OCI-LY3 (cell line): ENCODE measurements around the gene NID1.

Source experiments
- H2AFZ ChIP-seq: fragments of 200-600, 300-600 bp; shearing (Covaris generic); 2 replicates; pipeline ENCODE4 v1.6.0; 2014; ENCODE audit warnings: antibody characterized with exemption, low read depth, low read length
- H3K27ac ChIP-seq: fragments of 200-600, 300-600 bp; sonication (generic); 2 replicates; pipeline ENCODE4 v1.5.1; 2014; ENCODE audit warnings: mild to moderate bottlenecking, low read length, moderate library complexity, mixed read lengths
- H3K27me3 ChIP-seq: fragments of 200-600, 300-600 bp; sonication (generic); 2 replicates; pipeline ENCODE4 v1.6.1; 2014; ENCODE audit warnings: low read depth, low read length, mixed read lengths
- H3K36me3 ChIP-seq: fragments of 200-600, 300-600 bp; sonication (generic); replicated peaks from 2 replicates; pipeline ENCODE3; 2014; ENCODE audit warnings: low read depth, low read length, mixed read lengths
- H3K4me1 ChIP-seq: fragments of 300-600, 200-600 bp; sonication (generic); 2 replicates; pipeline ENCODE4 v1.6.1; 2014; ENCODE audit warnings: low read length, mixed read lengths
- H3K4me2 ChIP-seq: fragments of 200-600, 300-600 bp; sonication (generic); 2 replicates; pipeline ENCODE4 v1.6.1; 2014; ENCODE audit warnings: low read length, mixed read lengths
- H3K4me3 ChIP-seq: fragments of 300-600, 200-600 bp; sonication (generic); 2 replicates; pipeline ENCODE4 v1.5.1; 2014; ENCODE audit warnings: antibody characterized with exemption, mild to moderate bottlenecking, low read length, moderate library complexity
- H3K79me2 ChIP-seq: fragments of 300-600, 200-600 bp; shearing (Covaris generic); 2 replicates; pipeline ENCODE4 v1.6.1; 2014; ENCODE audit warnings: mild to moderate bottlenecking, low read length, mixed read lengths
- H3K9ac ChIP-seq: fragments of 300-600, 200-600 bp; shearing (Covaris generic); 2 replicates; pipeline ENCODE4 v1.6.0; 2014; ENCODE audit warnings: mild to moderate bottlenecking, low read length, moderate library complexity
- H3K9me3 ChIP-seq: fragments of 200-600, 300-600 bp; shearing (Covaris generic); 2 replicates; pipeline ENCODE4 v1.6.1; 2014; ENCODE audit warnings: low read length, mixed read lengths; ENCODE audit not compliant: insufficient read depth
- H4K20me1 ChIP-seq: fragments of 200-600, 300-600 bp; sonication (generic); 2 replicates; pipeline ENCODE4 v1.6.1; 2016; ENCODE audit warnings: low read length, mixed read lengths; ENCODE audit not compliant: insufficient read depth
- EZH2phosphoT487 ChIP-seq: fragments of 200-600 bp; shearing (Covaris generic); IDR thresholded peaks from 2 replicates; pipeline ENCODE4 v1.6.1; 2018; ENCODE audit warnings: antibody characterized with exemption, mixed run types, low read depth
- TF ChIP-seq, protein P1 (sequence below): fragments of 200-600, 300-600 bp; sonication (generic); IDR thresholded peaks from 2 replicates; pipeline ENCODE4 v1.5.1; 2014; ENCODE audit warnings: antibody characterized with exemption, low read length, low read depth

Gene NID1, protein sequence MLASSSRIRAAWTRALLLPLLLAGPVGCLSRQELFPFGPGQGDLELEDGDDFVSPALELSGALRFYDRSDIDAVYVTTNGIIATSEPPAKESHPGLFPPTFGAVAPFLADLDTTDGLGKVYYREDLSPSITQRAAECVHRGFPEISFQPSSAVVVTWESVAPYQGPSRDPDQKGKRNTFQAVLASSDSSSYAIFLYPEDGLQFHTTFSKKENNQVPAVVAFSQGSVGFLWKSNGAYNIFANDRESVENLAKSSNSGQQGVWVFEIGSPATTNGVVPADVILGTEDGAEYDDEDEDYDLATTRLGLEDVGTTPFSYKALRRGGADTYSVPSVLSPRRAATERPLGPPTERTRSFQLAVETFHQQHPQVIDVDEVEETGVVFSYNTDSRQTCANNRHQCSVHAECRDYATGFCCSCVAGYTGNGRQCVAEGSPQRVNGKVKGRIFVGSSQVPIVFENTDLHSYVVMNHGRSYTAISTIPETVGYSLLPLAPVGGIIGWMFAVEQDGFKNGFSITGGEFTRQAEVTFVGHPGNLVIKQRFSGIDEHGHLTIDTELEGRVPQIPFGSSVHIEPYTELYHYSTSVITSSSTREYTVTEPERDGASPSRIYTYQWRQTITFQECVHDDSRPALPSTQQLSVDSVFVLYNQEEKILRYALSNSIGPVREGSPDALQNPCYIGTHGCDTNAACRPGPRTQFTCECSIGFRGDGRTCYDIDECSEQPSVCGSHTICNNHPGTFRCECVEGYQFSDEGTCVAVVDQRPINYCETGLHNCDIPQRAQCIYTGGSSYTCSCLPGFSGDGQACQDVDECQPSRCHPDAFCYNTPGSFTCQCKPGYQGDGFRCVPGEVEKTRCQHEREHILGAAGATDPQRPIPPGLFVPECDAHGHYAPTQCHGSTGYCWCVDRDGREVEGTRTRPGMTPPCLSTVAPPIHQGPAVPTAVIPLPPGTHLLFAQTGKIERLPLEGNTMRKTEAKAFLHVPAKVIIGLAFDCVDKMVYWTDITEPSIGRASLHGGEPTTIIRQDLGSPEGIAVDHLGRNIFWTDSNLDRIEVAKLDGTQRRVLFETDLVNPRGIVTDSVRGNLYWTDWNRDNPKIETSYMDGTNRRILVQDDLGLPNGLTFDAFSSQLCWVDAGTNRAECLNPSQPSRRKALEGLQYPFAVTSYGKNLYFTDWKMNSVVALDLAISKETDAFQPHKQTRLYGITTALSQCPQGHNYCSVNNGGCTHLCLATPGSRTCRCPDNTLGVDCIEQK

DNA sequence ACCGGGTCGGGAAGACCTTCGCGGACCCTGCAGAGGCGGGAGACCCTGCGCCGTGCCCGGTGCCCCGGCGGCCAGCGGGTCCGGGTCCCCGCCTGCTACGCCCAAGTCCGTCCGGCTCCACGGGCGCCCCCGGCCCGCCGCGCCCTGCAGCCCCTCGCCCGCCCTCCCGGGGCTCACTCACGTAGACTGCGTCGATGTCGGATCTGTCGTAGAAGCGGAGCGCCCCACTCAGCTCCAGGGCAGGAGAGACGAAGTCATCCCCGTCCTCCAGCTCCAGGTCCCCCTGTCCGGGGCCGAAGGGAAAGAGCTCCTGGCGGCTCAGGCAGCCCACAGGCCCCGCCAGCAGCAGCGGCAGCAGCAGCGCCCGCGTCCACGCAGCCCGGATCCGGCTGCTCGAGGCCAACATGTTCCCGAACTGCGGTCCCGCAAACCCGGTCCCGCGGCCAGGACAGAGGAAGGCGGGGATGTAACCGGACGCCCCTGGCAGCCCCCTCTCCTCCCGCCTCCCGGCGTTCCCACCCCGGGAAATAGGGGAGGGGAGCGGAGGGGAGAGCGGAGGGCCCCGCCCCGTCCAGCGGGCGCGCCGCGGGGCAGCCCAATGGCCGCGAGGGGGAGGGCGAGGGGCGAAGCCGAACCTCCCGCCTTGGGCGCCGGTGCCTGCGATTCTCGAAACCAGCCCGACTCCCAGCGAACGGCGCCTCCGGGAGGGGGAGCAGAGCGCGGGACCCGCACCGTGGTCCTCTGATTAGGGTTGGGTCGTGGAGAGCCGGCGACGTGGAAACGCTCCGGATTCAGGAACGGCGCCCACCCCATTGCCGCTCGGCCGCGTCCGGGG, at the start of gene NID1:
TSS of gene NID1 (minus strand) at position 417 of the 835 bp plus-strand sequence. CDS start at position 406, 11 bp downstream.
- Histone ChIP-seq H3K27me3 (peaks cover 14% of the 10 kb centered on the region), H4K20me1 (no peaks in the 10 kb centered on the region), H3K4me2 (no peak within 1 kb of the TSS), H3K79me2 (no peaks in the 10 kb centered on the region), H3K9ac (no peak within 1 kb of the TSS), H3K4me1 (peaks cover 18% of the 10 kb centered on the region), H3K36me3 (no peaks in the 10 kb centered on the region), H3K9me3 (peaks cover 5% of the 10 kb centered on the region; the same call in 1 of the 2 replicates), H3K27ac (no peak within 1 kb of the TSS), H3K4me3 (no peak within 1 kb of the TSS), H2AFZ (no peak within 1 kb of the TSS)
- no peak for TF ChIP-seq EZH2phosphoT487
- TF ChIP-seq, protein P1, sequence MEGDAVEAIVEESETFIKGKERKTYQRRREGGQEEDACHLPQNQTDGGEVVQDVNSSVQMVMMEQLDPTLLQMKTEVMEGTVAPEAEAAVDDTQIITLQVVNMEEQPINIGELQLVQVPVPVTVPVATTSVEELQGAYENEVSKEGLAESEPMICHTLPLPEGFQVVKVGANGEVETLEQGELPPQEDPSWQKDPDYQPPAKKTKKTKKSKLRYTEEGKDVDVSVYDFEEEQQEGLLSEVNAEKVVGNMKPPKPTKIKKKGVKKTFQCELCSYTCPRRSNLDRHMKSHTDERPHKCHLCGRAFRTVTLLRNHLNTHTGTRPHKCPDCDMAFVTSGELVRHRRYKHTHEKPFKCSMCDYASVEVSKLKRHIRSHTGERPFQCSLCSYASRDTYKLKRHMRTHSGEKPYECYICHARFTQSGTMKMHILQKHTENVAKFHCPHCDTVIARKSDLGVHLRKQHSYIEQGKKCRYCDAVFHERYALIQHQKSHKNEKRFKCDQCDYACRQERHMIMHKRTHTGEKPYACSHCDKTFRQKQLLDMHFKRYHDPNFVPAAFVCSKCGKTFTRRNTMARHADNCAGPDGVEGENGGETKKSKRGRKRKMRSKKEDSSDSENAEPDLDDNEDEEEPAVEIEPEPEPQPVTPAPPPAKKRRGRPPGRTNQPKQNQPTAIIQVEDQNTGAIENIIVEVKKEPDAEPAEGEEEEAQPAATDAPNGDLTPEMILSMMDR: no peak

DNA sequence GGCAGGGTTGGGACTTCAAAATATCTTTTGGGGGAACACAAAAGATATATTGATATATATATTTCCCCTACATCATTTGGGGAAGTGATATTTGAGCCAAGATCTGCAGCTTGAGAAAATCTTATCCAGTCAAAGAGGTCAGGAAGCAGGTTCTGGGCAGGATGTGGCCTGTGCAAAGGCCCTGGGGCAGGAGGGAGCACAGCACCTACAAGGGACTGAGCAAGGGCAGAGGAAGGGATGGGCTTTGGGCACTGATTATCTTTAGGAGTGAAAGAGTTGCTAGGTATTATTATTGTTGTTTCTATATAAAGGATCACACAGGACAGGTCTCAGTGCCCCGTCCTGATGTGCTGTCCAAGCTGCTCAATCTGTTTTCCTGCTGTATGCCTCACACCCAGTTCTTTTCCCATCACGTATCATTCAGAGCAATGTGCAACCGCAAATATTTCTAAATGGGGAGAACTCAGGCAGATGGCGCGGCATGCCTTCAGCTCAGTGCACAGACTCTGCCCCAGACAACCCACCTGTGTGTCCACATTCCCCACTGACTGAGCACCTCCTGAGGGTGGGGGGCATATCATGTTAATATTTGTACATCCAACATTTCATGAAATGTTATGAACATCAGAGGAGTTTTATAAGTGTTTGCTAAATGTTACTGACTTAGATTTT, 49.3 kb upstream of the NID1 start:
- TF ChIP-seq, protein P1: no peak
- no peak for TF ChIP-seq EZH2phosphoT487
- no peaks in the 10 kb centered on the region for H3K36me3 ChIP-seq
- H3K9me3 ChIP-seq: no peaks in the 10 kb centered on the region
- H3K4me3 ChIP-seq: no peak overlapping the region
- H4K20me1 ChIP-seq: no peaks in the 10 kb centered on the region
- no peaks in the 10 kb centered on the region for H3K79me2 ChIP-seq
- H3K4me2 ChIP-seq: no peak overlapping the region
- no peak overlapping the region for H3K27ac ChIP-seq
- no peak overlapping the region for H3K9ac ChIP-seq
- H3K27me3 ChIP-seq: peaks cover 4% of the 10 kb centered on the region; the same call in 1 of the 2 replicates
- no peak overlapping the region for H2AFZ ChIP-seq
- peaks cover 1% of the 10 kb centered on the region; the same call in 1 of the 2 replicates for H3K4me1 ChIP-seq

DNA sequence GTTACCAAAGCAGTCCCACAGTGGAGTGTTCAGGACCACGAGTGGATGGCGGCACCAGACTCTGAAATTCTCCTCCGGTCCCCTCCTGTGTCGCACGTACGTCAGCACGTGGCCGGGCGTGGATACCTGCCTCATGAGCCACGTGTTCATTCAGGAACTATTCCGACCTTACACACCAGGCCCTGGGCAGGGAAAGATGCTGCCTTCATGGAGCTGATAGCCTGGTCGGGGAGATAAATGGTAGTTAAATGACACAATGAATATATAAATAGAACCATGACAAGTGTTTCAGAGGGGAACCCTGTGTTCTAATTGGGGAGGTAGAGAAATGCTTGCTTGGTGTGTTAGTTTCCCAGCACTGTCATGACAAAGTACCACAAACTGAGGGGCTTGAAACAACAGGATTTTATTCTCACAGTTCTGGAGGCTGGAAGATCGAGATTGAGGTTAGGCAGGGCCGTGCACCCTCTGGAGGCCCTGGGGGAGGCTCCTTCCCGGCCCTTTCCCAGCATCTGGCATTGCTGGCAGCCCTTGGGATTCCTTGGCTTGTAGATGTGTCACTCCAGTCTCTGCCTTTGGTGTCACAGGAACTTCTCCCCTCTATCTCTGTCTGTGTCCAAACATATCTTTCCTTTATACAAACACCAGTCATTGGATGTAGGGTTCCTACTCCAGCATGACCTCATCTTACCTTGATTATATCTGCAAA, 48.6 kb upstream of the NID1 start:
- Histone ChIP-seq H3K9me3 (no peaks in the 10 kb centered on the region), H3K36me3 (no peaks in the 10 kb centered on the region), H2AFZ (no peak overlapping the region), H3K27ac (no peak overlapping the region), H3K27me3 (peaks cover 4% of the 10 kb centered on the region; the same call in 1 of the 2 replicates), H4K20me1 (no peaks in the 10 kb centered on the region), H3K4me2 (no peak overlapping the region), H3K9ac (no peak overlapping the region), H3K79me2 (no peaks in the 10 kb centered on the region), H3K4me1 (peaks cover 2% of the 10 kb centered on the region; the same call in 1 of the 2 replicates), H3K4me3 (no peak overlapping the region)
- TF ChIP-seq EZH2phosphoT487: no peak
- TF ChIP-seq, protein P1: no peak
